H1 (cell line): ENCODE data around the gene F2. TPM values are rescaled to one million over a fixed set of nuclear protein-coding genes. Genes with fewer than 3 reads are reported as not detected.
A peak's percentile ranks its signal among the peaks of the same experiment; 100 is the strongest.

ENCODE experiments used
- CREB1 ChIP-seq: IDR thresholded peaks from 2 replicates; pipeline ENCODE4 v1.6.1; 2012; ENCODE audit warnings: inconsistent platforms
- FOSL1 ChIP-seq: IDR thresholded peaks from 2 replicates; pipeline ENCODE4 v1.6.1; 2011; ENCODE audit warnings: mild to moderate bottlenecking, low read depth, low read length, moderate library complexity; ENCODE audit not compliant: insufficient read depth
- HDAC2 ChIP-seq, 2 experiments: fragments of 300-600 bp in 1 of 2; sonication (generic) in 1 of 2; IDR thresholded peaks; 2 replicates each; pipeline ENCODE4 v1.6.1; 2011 to 2012; ENCODE audit warnings: low read depth in 2 of 2, low read length in 2 of 2, mild to moderate bottlenecking in 2 of 2, moderate library complexity in 2 of 2, borderline replicate concordance in 1 of 2, inconsistent platforms in 1 of 2
- KDM5A ChIP-seq: fragments of 200-600 bp; IDR thresholded peaks from 2 replicates; pipeline ENCODE4 v1.7.1; 2012; ENCODE audit warnings: mild to moderate bottlenecking, low read length, inconsistent platforms, mixed read lengths
- RAD21 ChIP-seq, 2 experiments: IDR thresholded peaks in 1 of 2; conservative IDR thresholded peaks in 1 of 2; 2 replicates each; pipeline ENCODE4 v1.6.1; 2011; ENCODE audit warnings: low read depth in 2 of 2, low read length in 2 of 2, improper control_type of control experiment in 1 of 2, inconsistent platforms in 1 of 2, mild to moderate bottlenecking in 1 of 2, moderate library complexity in 1 of 2
- SIN3A ChIP-seq, 2 experiments: IDR thresholded peaks in 1 of 2; conservative IDR thresholded peaks in 1 of 2; 2 replicates each; pipeline ENCODE4 v1.6.1; 2011 to 2012; ENCODE audit warnings: low read length in 2 of 2, improper control_type of control experiment in 1 of 2, low read depth in 1 of 2, mild to moderate bottlenecking in 1 of 2
- YY1 ChIP-seq: IDR thresholded peaks from 2 replicates; pipeline ENCODE4 v1.6.1; 2011; ENCODE audit warnings: low read depth, mild to moderate bottlenecking, low read length
- polyA plus RNA-seq, 7 experiments: library from polyadenylated mRNA; depleted of rRNA in 3 of 7; stranded (reverse) in 5 of 7; unstranded in 2 of 7; fragments of >200 nt in 5 of 7; fragments of 200-250 nt in 2 of 7; gene quantifications; 1 replicate in 5 of 7; 2 replicates in 1 of 7; 4 replicates in 1 of 7; pipeline versions ENCODE4 v1.2.1 to v1.2.3, GENCODE V29; 2011 to 2013; ENCODE audit warnings: missing spikeins in 2 of 7, mixed read lengths in 2 of 7
- total RNA-seq: library from RNA; stranded (reverse); fragmentation: NEBNext Ultra II Directional; extraction: Animal tissue kit (Norgen Biotek cat#: 25700); gene quantifications from 2 replicates; pipeline ENCODE4 v1.2.1, GENCODE V29; 2021
- TF ChIP-seq, protein P1 (sequence below): IDR thresholded peaks from 2 replicates; pipeline ENCODE4 v1.6.1; 2012; ENCODE audit warnings: inconsistent platforms

Gene F2
- total and polyA plus RNA-seq, 2 of the 8 experiments (the other 6 are each of a cell fraction or from before 2014, with no cell fraction given), result 0.11 TPM; not detected in 1

DNA sequence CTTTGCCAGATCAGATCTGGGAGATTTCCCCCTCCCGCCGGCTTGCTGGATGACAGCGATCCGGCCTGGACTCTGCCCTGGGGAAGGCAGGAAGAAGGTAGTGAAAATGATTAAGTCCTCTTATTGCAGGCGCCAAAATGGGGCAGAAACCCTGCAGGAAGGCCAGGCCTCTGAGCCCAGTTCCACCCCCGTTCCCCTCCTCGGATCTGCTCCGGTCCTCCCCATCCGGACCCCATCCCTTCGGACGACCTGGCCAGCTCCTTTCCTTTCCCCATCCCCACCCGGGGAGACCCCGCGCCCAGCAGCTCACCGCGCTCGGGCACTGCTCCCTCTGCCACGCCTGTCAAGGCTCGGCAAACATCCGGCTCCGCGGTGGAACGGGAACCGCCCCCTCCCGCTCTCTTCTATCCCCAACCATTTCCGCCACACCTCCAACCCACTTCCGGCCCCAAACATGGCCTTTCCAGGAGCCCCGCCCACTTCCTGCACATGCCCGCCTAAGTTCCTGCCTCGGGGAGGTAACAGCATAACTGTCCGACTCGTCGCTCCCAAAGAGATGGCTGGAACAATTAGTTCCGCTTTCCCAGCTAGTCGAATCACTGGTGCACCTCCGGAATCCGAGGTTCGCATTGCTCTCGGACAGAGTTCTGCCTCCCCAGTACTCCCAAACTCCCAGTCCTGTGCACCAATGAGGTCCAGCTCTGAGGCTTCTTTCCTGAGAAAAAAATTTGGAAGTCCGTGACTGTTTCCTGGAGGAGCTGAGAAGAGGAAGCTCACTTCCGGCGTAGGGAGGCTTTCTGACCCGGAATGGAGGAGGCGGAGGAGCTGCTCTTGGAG lies 18.6 kb upstream of the F2 start, which contains the start of the genes ARHGAP1 and ZNF408 (continued):
- no peak for TF ChIP-seq RAD21 (IDR thresholded peaks at IDR 0.05 in 1 of 2, conservative IDR thresholded peaks at IDR 0.05 in 1 of 2; ENCODE audit: low read depth in 2 of 2, low read length in 2 of 2)
- peak; percentile 75 for TF ChIP-seq CREB1
- peak; percentile 91 for TF ChIP-seq KDM5A
- peak; percentile 73; the same call in 1 of the 2 replicates for TF ChIP-seq YY1
- TF ChIP-seq FOSL1, result no peak
- peak in 1 of 2 experiments; percentile 89; a peak in 2 of 4 replicates for TF ChIP-seq HDAC2 (IDR thresholded peaks at IDR 0.05; ENCODE audit: borderline replicate concordance in 1 of 2, low read depth in 2 of 2, low read length in 2 of 2)
- TF ChIP-seq, protein P1, sequence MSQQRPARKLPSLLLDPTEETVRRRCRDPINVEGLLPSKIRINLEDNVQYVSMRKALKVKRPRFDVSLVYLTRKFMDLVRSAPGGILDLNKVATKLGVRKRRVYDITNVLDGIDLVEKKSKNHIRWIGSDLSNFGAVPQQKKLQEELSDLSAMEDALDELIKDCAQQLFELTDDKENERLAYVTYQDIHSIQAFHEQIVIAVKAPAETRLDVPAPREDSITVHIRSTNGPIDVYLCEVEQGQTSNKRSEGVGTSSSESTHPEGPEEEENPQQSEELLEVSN, result peak; percentile 45; the same call in 1 of the 2 replicates
- peak; percentile 20 to 83; a peak in 2 of 4 replicates for TF ChIP-seq SIN3A (conservative IDR thresholded peaks at IDR 0.05 in 1 of 2, IDR thresholded peaks at IDR 0.05 in 1 of 2; ENCODE audit: low read depth in 1 of 2, low read length in 2 of 2)
